ENCODE measurements around the gene TRPM1. TPM values are rescaled to one million over a fixed set of nuclear protein-coding genes. Genes with fewer than 3 reads are reported as not detected.

The TRPM1 gene
- total RNA-seq, 2 donors from 2014 or later = not detected

GRCh38 chr15:30990036-30990435, 111.5 kb downstream of the TRPM1 start:
- Histone ChIP-seq H3K4me1 (ENCODE audit: control insufficient read depth, insufficient read depth, low read length) (no peaks in the 10 kb centered on the region), H3K9ac (ENCODE audit: extremely low read depth, low read length, poor library complexity, severe bottlenecking) (no peak overlapping the region), H3K27me3 (ENCODE audit: control insufficient read depth, insufficient read depth, low read length, poor library complexity, severe bottlenecking) (no peaks in the 10 kb centered on the region), H3K9me3 (ENCODE audit: control insufficient read depth, low read length) (no peaks in the 10 kb centered on the region), H3K27ac (ENCODE audit: low read depth, low read length) (no peak overlapping the region), H3K4me3 (ENCODE audit: low read length) (peak overlapping the region; percentile 88), H3K36me3 (ENCODE audit: control insufficient read depth, insufficient read depth, low read length) (peaks cover 8% of the 10 kb centered on the region)
- Mint-ChIP-seq H3K36me3 (ENCODE audit: low read depth) (peaks cover 11% of the 10 kb centered on the region), H3K4me1 (peaks cover 13% of the 10 kb centered on the region), H3K27ac (no peak overlapping the region), H3K27me3 (ENCODE audit: insufficient read depth) (no peaks in the 10 kb centered on the region), H3K4me3 (peak overlapping the region; percentile 89), H3K9me3 (peaks cover under 1% of the 10 kb centered on the region)
- peak; percentile 30 for TF ChIP-seq CTCF (conservative IDR thresholded peaks at IDR 0.05)
- DNase-seq = no peak
- WGBS, 2 experiments (ENCODE audit: insufficient coverage in 1 of 2, insufficient read length in 1 of 2) = 67 to 88% methylated on average over 1 to 2 of the region's 2 CpGs

GRCh38 chr15:30985081-30985531, 116.4 kb downstream of the TRPM1 start:
- Histone ChIP-seq H3K9ac (ENCODE audit: extremely low read depth, low read length, poor library complexity, severe bottlenecking) (no peak overlapping the region), H3K9me3 (ENCODE audit: control insufficient read depth, low read length) (no peaks in the 10 kb centered on the region), H3K27ac (ENCODE audit: low read depth, low read length) (no peak overlapping the region), H3K4me1 (ENCODE audit: control insufficient read depth, insufficient read depth, low read length) (no peaks in the 10 kb centered on the region), H3K4me3 (ENCODE audit: low read length) (no peak overlapping the region), H3K27me3 (ENCODE audit: control insufficient read depth, insufficient read depth, low read length, poor library complexity, severe bottlenecking) (no peaks in the 10 kb centered on the region), H3K36me3 (ENCODE audit: control insufficient read depth, insufficient read depth, low read length) (peaks cover 15% of the 10 kb centered on the region)
- WGBS, 2 experiments (ENCODE audit: insufficient coverage in 1 of 2, insufficient read length in 1 of 2) = 90 to 95% methylated on average over 2 to 3 of the region's 3 CpGs
- DNase-seq = no peak
- no peaks in the 10 kb centered on the region for H3K9me3 Mint-ChIP-seq
- H3K27ac Mint-ChIP-seq = no peak overlapping the region
- H3K36me3 Mint-ChIP-seq (ENCODE audit: low read depth) = peaks cover 23% of the 10 kb centered on the region
- no peak overlapping the region for H3K4me3 Mint-ChIP-seq
- H3K4me1 Mint-ChIP-seq = peaks cover 4% of the 10 kb centered on the region
- H3K27me3 Mint-ChIP-seq (ENCODE audit: insufficient read depth) = no peaks in the 10 kb centered on the region
- no peak for TF ChIP-seq CTCF (conservative IDR thresholded peaks at IDR 0.05)

DNA sequence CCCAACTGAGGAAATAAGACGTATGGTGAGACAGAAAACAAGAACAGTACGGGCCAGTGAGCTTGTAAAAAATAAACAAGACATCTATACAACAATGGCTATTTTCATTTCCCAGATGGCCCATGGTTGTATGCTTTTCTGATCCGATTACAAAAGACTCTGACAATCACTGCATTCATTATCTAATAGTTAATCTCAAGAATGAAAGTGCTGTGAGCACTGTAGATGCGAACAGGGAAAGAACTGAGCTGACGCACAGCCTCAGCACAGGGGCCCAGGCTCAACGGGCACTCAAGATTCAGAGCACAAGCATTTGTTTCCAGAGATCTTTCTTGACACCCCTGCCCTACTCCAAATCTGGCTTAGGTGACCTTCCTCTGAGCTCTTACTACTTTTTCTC, 117.0 kb downstream of the TRPM1 start:
- Histone ChIP-seq H3K4me1 (ENCODE audit: control insufficient read depth, insufficient read depth, low read length) (no peaks in the 10 kb centered on the region), H3K9me3 (ENCODE audit: control insufficient read depth, low read length) (no peaks in the 10 kb centered on the region), H3K9ac (ENCODE audit: extremely low read depth, low read length, poor library complexity, severe bottlenecking) (no peak overlapping the region), H3K36me3 (ENCODE audit: control insufficient read depth, insufficient read depth, low read length) (peaks cover 15% of the 10 kb centered on the region), H3K27ac (ENCODE audit: low read depth, low read length) (no peak overlapping the region), H3K27me3 (ENCODE audit: control insufficient read depth, insufficient read depth, low read length, poor library complexity, severe bottlenecking) (no peaks in the 10 kb centered on the region), H3K4me3 (ENCODE audit: low read length) (no peak overlapping the region)
- DNase-seq = no peak
- peaks cover 28% of the 10 kb centered on the region for H3K36me3 Mint-ChIP-seq (ENCODE audit: low read depth)
- no peak overlapping the region for H3K27ac Mint-ChIP-seq
- H3K9me3 Mint-ChIP-seq = no peaks in the 10 kb centered on the region
- no peak for TF ChIP-seq CTCF (conservative IDR thresholded peaks at IDR 0.05)
- no peaks in the 10 kb centered on the region for H3K4me1 Mint-ChIP-seq
- H3K27me3 Mint-ChIP-seq (ENCODE audit: insufficient read depth) = no peaks in the 10 kb centered on the region
- H3K4me3 Mint-ChIP-seq = no peak overlapping the region
- WGBS, 2 experiments (ENCODE audit: insufficient coverage in 1 of 2, insufficient read length in 1 of 2) = 96 to 97% methylated on average over 4 to 6 of the region's 6 CpGs

Data from endodermal cell (in vitro differentiated cells).